Sciatic nerve (tissue), 2 donors: ENCODE measurements around the gene GHRL. TPM values are rescaled to one million over a fixed set of nuclear protein-coding genes. Genes with fewer than 3 reads are reported as not detected.

Source experiments
- ATAC-seq: fragments of 200-7000 bp; cut with Tn5 transposase; one replicate; pipeline ENCODE4 v1.9.1; 2020; ENCODE audit warnings: mild to moderate bottlenecking, moderate library complexity
- DNase-seq: peaks from one replicate; pipeline ENCODE4 v3.0.0-alpha.2; 2020; ENCODE audit warnings: low spot score
- intact Hi-C: fragments of 100-400 bp; cut with DNase I; formaldehyde crosslinking; loops from one replicate; pipeline ENCODE4 v1.14.2; 2022
- microRNA-seq: library from miRNA; unstranded; fragments of <30 nt; microRNA quantifications from one replicate; pipeline ENCODE4 v1.2.0, GENCODE V29; 2020
- total RNA-seq: library from RNA; stranded (reverse); fragmentation: NEBNext Ultra II Directional; extraction: Animal tissue kit (Norgen Biotek cat#: 25700); gene quantifications from one replicate; pipeline ENCODE4 v1.2.1, GENCODE V29; 2021
- donor health status: DM: no; HTN: no; CAD: no.
- donor health status: DM: no; HTN: no; CAD: no.

Gene GHRL
- total RNA-seq, 1 donor from 2014 or later = 2.1 TPM

- intact Hi-C loops = no loop called here
- ATAC-seq (no peak), DNase-seq (no peak)
Observed at GRCh38 chr3:10255835-10256234, 36.9 kb downstream of the GHRL start.

DNA sequence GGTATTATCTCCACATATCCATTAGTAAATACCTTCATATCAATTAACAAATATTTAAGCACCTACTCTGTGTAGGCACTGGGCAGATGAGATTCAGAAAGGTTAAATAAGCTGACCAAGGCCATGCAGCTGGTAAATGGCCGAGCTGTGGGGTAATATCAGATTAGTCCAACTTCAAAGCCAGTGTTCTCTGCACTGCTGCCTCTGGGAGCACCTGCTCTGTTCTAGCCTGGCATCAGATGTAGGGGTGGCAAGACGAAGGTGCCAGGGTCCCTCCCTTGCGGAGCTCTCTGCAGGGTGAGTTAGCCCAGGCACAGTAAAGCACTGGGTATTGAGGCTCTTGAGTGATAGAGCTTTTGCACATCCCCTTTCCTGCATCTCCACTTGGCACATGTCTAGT lies 39.0 kb downstream of the GHRL start:
- no peak for DNase-seq
- intact Hi-C loops = no loop called here
- ATAC-seq = no peak

GRCh38 chr3:10251006-10251405 lies 41.7 kb downstream of the GHRL start:
- peak; percentile 47 for DNase-seq
- no peak for ATAC-seq
- intact Hi-C loops = no loop called here

GRCh38 chr3:10249833-10250232 lies 42.9 kb downstream of the GHRL start:
- ATAC-seq (no peak), DNase-seq (peak; percentile 22)
- intact Hi-C loops = no loop called here

DNA sequence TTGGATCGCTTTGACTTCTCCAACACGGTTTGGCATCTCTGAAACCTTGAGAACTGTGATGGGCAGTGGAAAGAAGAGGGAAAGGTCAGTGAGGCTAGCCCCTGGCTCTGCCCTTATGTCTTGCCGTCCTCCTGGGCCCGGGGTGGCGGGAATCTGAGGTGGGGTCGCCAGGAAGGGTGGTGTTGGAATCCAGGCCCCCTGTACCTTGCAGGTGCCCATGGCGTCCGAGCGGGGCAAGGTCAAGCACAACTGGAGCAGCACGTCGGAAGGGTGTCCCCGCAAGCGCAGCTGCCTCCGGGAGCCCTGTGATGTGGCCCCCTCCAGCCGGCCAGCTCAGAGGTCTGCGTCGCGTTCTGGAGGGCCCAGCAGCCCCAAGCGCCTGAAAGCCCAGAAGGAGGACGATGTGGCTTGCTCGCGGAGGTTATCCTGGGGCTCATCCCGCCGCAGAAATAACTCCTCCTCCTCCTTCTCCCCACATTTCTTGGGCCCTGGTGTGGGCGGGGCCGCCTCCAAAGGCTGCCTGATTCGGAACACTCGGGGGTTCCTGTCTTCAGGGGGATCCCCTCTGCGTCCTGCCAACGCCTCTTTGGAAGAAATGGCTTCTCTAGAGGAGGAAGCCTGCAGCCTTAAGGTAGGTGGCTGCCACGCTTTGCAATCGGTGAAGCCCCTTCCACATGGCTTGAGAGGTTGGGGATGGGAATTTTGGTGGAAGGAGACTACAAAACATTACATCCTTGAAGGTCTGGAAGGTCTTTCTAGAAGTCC lies 43.6 kb downstream of the GHRL start:
- ATAC-seq = peak; percentile 6
- intact Hi-C loops = no loop called here
- DNase-seq = peak; percentile 69

DNA sequence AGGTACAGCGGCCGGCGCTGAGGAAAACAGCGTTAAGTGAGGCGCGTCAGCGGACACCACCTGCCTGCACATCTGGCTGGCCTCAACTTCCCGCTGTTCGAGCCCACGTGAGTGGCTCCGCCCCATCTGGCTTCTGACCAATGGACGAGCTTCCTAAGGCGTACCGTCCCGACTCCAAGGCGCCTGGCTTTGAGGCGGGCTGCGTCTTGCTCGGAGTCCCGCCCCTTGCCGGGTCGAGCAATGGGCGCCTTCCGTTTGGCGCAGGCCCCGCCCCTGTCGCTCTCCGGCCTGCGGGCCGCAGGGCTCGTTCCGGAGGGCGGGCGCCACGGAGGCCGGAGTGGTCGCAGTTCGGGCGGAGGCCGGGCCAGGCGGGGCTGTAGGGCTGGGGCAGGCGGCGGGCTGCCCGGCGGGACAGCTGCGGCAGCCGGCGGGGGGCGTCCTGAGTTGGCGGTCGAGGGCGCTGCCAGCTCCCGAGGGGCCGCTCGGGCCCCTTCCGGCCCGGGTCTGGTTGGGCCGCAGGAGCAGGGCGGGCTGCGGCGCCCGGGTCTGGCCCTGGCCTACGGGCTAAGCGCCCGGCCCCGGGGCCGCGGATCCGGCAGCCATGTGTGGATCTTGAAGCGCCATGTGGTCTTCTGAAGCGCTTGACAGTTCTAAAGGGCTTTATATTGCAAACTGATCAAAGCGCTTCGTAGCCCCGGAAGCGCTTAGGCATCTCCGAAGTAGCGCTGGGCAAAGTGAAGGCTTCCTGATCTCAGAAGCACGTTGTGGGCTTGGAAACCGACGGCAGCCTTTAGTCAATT lies 44.4 kb downstream of the GHRL start, which contains the start of gene TATDN2:
Gene TATDN2 (plus strand): TSS at position 276 of the 800 bp plus-strand sequence. CDS start 742 bp downstream, outside the sequence.
- ATAC-seq (peak; percentile 99), DNase-seq (peak; percentile 98)
- intact Hi-C loops = no loop called here

DNA sequence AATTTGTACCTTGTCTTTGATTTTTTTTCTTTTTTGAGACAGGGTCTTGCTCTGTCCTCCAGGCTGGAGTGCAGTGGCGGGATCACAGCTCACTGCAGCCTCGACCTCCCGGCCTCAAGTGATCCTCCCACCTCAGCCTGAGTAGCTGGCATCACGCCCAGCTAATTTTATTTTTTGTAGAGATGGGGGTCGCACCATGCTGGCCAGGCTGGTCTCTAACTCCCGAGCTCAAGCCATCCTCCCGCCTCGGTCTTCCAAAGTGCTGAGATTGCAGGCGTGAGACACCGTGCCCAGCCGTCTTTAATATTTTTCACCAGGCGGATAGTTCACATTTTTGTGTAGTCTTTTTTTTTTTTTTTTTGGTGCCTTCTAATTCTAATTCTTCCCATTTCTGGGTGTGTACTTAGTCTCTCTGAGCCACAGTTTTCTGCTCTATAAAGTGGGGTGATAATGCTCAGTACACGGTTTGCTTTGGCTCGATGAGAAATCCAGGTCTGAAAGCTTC lies 45.0 kb downstream of the GHRL start:
- intact Hi-C loops = no loop called here
- DNase-seq (no peak), ATAC-seq (no peak)

- ATAC-seq (no peak), DNase-seq (no peak)
- intact Hi-C loops = no loop called here
Observed at GRCh38 chr3:10245081-10245712, 47.5 kb downstream of the GHRL start.

DNA sequence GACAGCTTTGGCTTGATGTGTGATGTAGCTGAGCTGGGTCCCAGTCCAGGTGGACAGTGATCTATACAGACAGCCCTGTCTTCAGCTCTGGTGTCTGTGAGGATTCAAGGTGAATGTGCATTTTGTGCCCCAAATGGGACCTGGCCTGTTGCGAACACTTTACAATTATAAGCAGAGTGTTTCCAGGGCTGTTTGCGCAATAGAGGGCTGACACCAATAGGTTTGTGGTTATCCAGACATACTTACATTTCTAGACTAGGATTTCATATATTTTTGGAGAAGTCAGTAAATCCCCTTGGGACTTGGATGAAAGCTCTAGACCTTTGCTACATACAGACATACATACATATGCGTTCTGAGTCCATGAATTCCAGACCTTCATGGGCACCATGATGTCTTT lies 48.7 kb downstream of the GHRL start:
- ATAC-seq (no peak), DNase-seq (no peak)
- intact Hi-C loops = no loop called here

DNA sequence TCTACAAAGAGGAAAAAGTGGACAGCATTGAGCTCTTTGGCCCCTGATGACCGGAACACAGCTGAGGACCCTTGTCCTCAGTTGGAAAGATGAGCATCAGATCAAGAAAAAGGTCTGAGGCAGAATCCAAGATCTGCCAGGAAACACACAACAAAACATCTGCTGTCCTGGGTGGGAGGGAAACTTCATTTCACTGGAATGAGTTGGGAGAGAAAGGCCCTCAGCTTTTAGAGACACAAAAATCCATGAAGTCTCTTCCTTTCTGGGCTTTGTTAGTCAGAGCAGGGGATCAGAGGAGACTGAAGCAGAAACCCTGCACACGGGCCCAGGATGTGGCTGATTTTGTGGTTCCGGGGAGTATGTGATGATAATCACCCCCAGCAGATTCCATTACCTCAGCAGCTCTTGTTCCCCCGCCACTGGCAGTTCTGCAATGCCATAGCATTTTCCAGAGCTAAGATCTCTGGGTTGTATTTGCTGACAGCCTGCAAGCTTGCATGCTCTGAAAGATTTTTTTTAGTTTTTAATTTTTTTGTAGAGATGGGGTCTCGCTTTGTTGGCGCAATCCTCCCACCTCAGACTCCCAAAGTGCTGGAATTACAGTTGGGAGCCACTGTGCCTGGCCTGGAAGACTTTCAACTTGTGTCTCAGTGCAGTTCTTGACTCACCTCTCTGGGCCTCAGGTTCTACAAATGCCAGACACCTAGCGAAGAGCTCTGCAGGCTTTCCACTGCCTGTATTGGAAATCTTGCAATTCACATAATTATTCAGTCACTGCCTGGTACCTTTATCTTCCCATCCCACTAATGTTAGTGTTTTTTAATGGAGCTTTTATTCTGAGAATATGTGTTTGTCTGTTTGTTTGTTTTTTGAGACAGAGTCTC lies 50.3 kb downstream of the GHRL start:
- intact Hi-C loops = no loop called here
- no peak for DNase-seq
- peak; percentile 80 for ATAC-seq

- no peak for DNase-seq
- intact Hi-C loops = no loop called here
- no peak for ATAC-seq
Observed at GRCh38 chr3:10240799-10241198, 51.9 kb downstream of the GHRL start.

- DNase-seq = no peak
- intact Hi-C loops = no loop called here
- ATAC-seq = no peak
Observed at GRCh38 chr3:10238345-10239183, 54.2 kb downstream of the GHRL start.

Small RNA genes lying within 50 kb of the gene (microRNA-seq; reads per million reads assigned to microRNA genes)
- not detected for gene MIR378B

Other genes starting within 250 kb of the GHRL start
- gene FANCD2OS, start 184.7 kb downstream of the GHRL start, total RNA-seq = not detected
- gene BRK1, start 177.3 kb downstream of the GHRL start, total RNA-seq = 103 TPM
- 27.4 TPM for gene VHL, start 151.2 kb downstream of the GHRL start, total RNA-seq
- 6.4 TPM for gene IRAK2, start 128.0 kb downstream of the GHRL start, total RNA-seq
- gene TATDN2, start 44.5 kb downstream of the GHRL start, total RNA-seq = 31.7 TPM
- gene SEC13, start 28.2 kb upstream of the GHRL start, total RNA-seq = 65.4 TPM
- gene ATP2B2, start 212.6 kb upstream of the GHRL start, total RNA-seq = 1.4 TPM